IMR-90 (cell line): Measurements from ENCODE around the gene TSHZ3. TPM values are rescaled to one million over a fixed set of nuclear protein-coding genes. Genes with fewer than 3 reads are reported as not detected.

Experiments
- ATAC-seq: fragments of 200-7000 bp; cut with Tn5 transposase; 2 replicates; pipeline ENCODE4 v1.9.1; 2020; ENCODE audit warnings: low read depth, mild to moderate bottlenecking, moderate library complexity
- BruUV-seq: library from RNA; stranded (reverse); fragments of 400-500 nt; replicated peaks from 2 replicates; lab custom pipeline; 2021; lab: Mats Ljungman, UMichigan
- CTCF ChIA-PET: fragments of 300-600 bp; formaldehyde crosslinking; extraction: SDS; loops from one replicate; lab custom pipeline; 2021; ENCODE audit warnings: antibody characterized with exemption; lab: Yijun Ruan, JAX
- POLR2A ChIA-PET: fragments of 300-600 bp; sonication (Branson Sonifier 250); formaldehyde crosslinking; loops from one replicate; lab custom pipeline; 2022; ENCODE audit warnings: antibody characterized with exemption; ENCODE audit not compliant: unreplicated experiment; lab: Charles Lee
- DNase-seq: peaks from one replicate; pipeline ENCODE4 v3.0.0; 2013
- H2AFZ ChIP-seq: replicated peaks from 2 replicates; pipeline ENCODE3; 2013; ENCODE audit warnings: low read length, mild to moderate bottlenecking; ENCODE audit not compliant: poor library complexity
- H2AK5ac ChIP-seq: 2 replicates; pipeline ENCODE4 v1.6.1; 2013; ENCODE audit warnings: low read depth, low read length, inconsistent platforms
- H2AK9ac ChIP-seq: replicated peaks from 2 replicates; pipeline ENCODE3; 2013; ENCODE audit warnings: mild to moderate bottlenecking, low read depth, low read length, moderate library complexity; ENCODE audit not compliant: poor library complexity
- H2BK120ac ChIP-seq: 2 replicates; pipeline ENCODE4 v1.6.1; 2013; ENCODE audit warnings: low read depth, low read length, inconsistent platforms
- H2BK15ac ChIP-seq: 3 replicates; pipeline ENCODE4 v1.6.1; 2013; ENCODE audit warnings: low read depth, low read length, inconsistent platforms
- H2BK20ac ChIP-seq: 2 replicates; pipeline ENCODE4 v1.6.1; 2013; ENCODE audit warnings: low read depth, mild to moderate bottlenecking, inconsistent platforms, low read length, moderate library complexity
- H2BK5ac ChIP-seq: 2 replicates; pipeline ENCODE4 v1.6.1; 2013; ENCODE audit warnings: mild to moderate bottlenecking, low read depth, low read length, inconsistent platforms; ENCODE audit not compliant: poor library complexity, severe bottlenecking
- H3K14ac ChIP-seq: replicated peaks from 2 replicates; pipeline ENCODE4 v1.6.1; 2013; ENCODE audit warnings: low read depth, low read length, inconsistent platforms
- H3K18ac ChIP-seq: 2 replicates; pipeline ENCODE4 v1.6.1; 2013; ENCODE audit warnings: low read depth, low read length, control low read depth
- H3K23ac ChIP-seq: 2 replicates; pipeline ENCODE4 v1.6.1; 2013; ENCODE audit warnings: low read depth, low read length, inconsistent platforms
- H3K27ac ChIP-seq: 2 replicates; pipeline ENCODE4 v1.5.1; 2013; ENCODE audit warnings: mild to moderate bottlenecking, control low read depth, low read length; ENCODE audit not compliant: insufficient read depth
- H3K27me3 ChIP-seq: 2 replicates; pipeline ENCODE4 v1.6.1; 2013; ENCODE audit warnings: low read length; ENCODE audit not compliant: control insufficient read depth, insufficient read depth
- H3K36me3 ChIP-seq: 2 replicates; pipeline ENCODE4 v1.6.1; 2013; ENCODE audit warnings: low read length, mixed read lengths; ENCODE audit not compliant: control insufficient read depth, insufficient read depth
- H3K4ac ChIP-seq: 2 replicates; pipeline ENCODE4 v1.6.1; 2013; ENCODE audit warnings: low read depth, low read length, inconsistent platforms
- H3K4me1 ChIP-seq: 2 replicates; pipeline ENCODE4 v1.6.1; 2013; ENCODE audit warnings: low read length, mixed read lengths; ENCODE audit not compliant: control insufficient read depth, insufficient read depth
- H3K4me2 ChIP-seq: 2 replicates; pipeline ENCODE4 v1.6.1; 2013; ENCODE audit warnings: low read depth, mild to moderate bottlenecking, control low read depth, low read length, moderate library complexity
- H3K4me3 ChIP-seq: 2 replicates; pipeline ENCODE4 v1.5.1; 2013; ENCODE audit warnings: low read depth, mild to moderate bottlenecking, control low read depth, low read length, moderate library complexity; ENCODE audit not compliant: insufficient read depth
- H3K56ac ChIP-seq: 2 replicates; pipeline ENCODE4 v1.6.1; 2013; ENCODE audit warnings: low read length, inconsistent platforms; ENCODE audit not compliant: insufficient read depth; ENCODE audit errors: extremely low read depth
- H3K79me1 ChIP-seq, 2 experiments: 2 replicates each; pipeline ENCODE4 v1.6.1; 2013; ENCODE audit warnings: low read length in 2 of 2, inconsistent platforms in 1 of 2, low read depth in 1 of 2
- H3K9ac ChIP-seq: 2 replicates; pipeline ENCODE4 v1.6.1; 2013; ENCODE audit warnings: low read depth, low read length, control low read depth
- H3K9me1 ChIP-seq: 2 replicates; pipeline ENCODE4 v1.6.1; 2013; ENCODE audit warnings: low read length, inconsistent platforms; ENCODE audit not compliant: insufficient read depth
- H3K9me3 ChIP-seq: 2 replicates; pipeline ENCODE4 v1.6.1; 2013; ENCODE audit warnings: low read length; ENCODE audit not compliant: control insufficient read depth, insufficient read depth
- H4K20me1 ChIP-seq: 2 replicates; pipeline ENCODE4 v1.6.1; 2013; ENCODE audit warnings: low read length, inconsistent platforms; ENCODE audit not compliant: insufficient read depth
- H4K5ac ChIP-seq: 2 replicates; pipeline ENCODE4 v1.6.1; 2013; ENCODE audit warnings: mild to moderate bottlenecking, low read depth, low read length, control low read depth
- H4K8ac ChIP-seq, 2 experiments: 2 replicates each; pipeline ENCODE4 v1.6.1; 2013; ENCODE audit warnings: low read depth in 2 of 2, low read length in 2 of 2, control low read depth in 1 of 2, inconsistent platforms in 1 of 2
- H4K91ac ChIP-seq: 2 replicates; pipeline ENCODE4 v1.6.1; 2013; ENCODE audit warnings: low read depth, low read length, inconsistent platforms; ENCODE audit not compliant: insufficient read depth
- CEBPB ChIP-seq: IDR thresholded peaks from 2 replicates; pipeline ENCODE4 v1.6.1; 2012; ENCODE audit warnings: low read depth, low read length, improper control_type of control experiment
- CTCF ChIP-seq: conservative IDR thresholded peaks from 2 replicates; pipeline ENCODE4 v1.5.1; 2012; ENCODE audit warnings: mild to moderate bottlenecking, low read depth, low read length, improper control_type of control experiment
- FOS ChIP-seq: fragments of 150-350 bp; IDR thresholded peaks from 2 replicates; pipeline ENCODE4 v1.6.1; 2016; ENCODE audit warnings: low read depth, low read length
- MAZ ChIP-seq: IDR thresholded peaks from 2 replicates; pipeline ENCODE4 v1.6.1; 2012; ENCODE audit warnings: low read depth, mild to moderate bottlenecking, low read length, improper control_type of control experiment, moderate library complexity, borderline replicate concordance
- MXI1 ChIP-seq: IDR thresholded peaks from 2 replicates; pipeline ENCODE4 v1.6.1; 2012; ENCODE audit warnings: low read depth, mild to moderate bottlenecking, low read length, moderate library complexity, borderline replicate concordance
- NFE2L2 ChIP-seq: fragments of 150-350 bp; IDR thresholded peaks from 2 replicates; pipeline ENCODE4 v1.6.1; 2016; ENCODE audit warnings: low read depth, mild to moderate bottlenecking, low read length
- RAD21 ChIP-seq: IDR thresholded peaks from 2 replicates; pipeline ENCODE4 v1.6.1; 2012; ENCODE audit warnings: low read length, improper control_type of control experiment
- SMC3 ChIP-seq: fragments of 150-350 bp; IDR thresholded peaks from 2 replicates; pipeline ENCODE4 v1.6.1; 2016; ENCODE audit warnings: low read depth, mild to moderate bottlenecking, antibody characterized with exemption, low read length, moderate library complexity
- WGBS, 2 experiments: methylation state at CpG; one replicate each; pipeline versions ENCODE4 v1.1.5 to v1.1.7; 2013; ENCODE audit warnings: missing lambda C conversion rate in 2 of 2; ENCODE audit not compliant: insufficient read length in 1 of 2; ENCODE audit errors: extremely low coverage in 2 of 2; 5-methylcytosine and 5-hydroxymethylcytosine counted together
- dilution Hi-C: fragments of 300-500 bp; cut with HindIII; formaldehyde crosslinking; loops from one replicate; pipeline ENCODE4 v1.14.3; 2018; ENCODE audit warnings: low sequenced_read_pairs; ENCODE audit not compliant: unreplicated experiment
- in situ Hi-C: fragments of 300-500 bp; cut with MboI; formaldehyde crosslinking; loops from 3 replicates; pipeline ENCODE4 v1.14.3; 2019; ENCODE audit warnings: low sequenced_read_pairs, inconsistent platforms, mixed read lengths
- intact Hi-C: fragments of 100-400 bp; cut with micrococcal nuclease; formaldehyde crosslinking; loops from 2 replicates; pipeline ENCODE4 v1.10.0; 2022
- polyA plus RNA-seq, 3 experiments: library from polyadenylated mRNA; depleted of rRNA; stranded (reverse); fragments of >200 nt; gene quantifications; 2 replicates each; pipeline ENCODE4 v1.2.3, GENCODE V29; 2012; ENCODE audit warnings: low replicate concordance in 1 of 3
- total RNA-seq: library from RNA; depleted of rRNA; stranded (reverse); fragments of >200 nt; gene quantifications from 2 replicates; pipeline ENCODE4 v1.2.3, GENCODE V29; 2012
- TF ChIP-seq, protein P1 (sequence below): fragments of 150-350 bp; IDR thresholded peaks from 2 replicates; pipeline ENCODE4 v1.6.1; 2016; ENCODE audit warnings: low read depth, mild to moderate bottlenecking, low read length, moderate library complexity, borderline replicate concordance

Gene TSHZ3
- total and polyA plus RNA-seq, 2 of the 4 experiments (the other 2 are of a cell fraction) = 8.1 to 13.0 TPM

- no peak for TF ChIP-seq RAD21
Measured at GRCh38 chr19:31258211-31259052, 90.8 kb downstream of the TSHZ3 start (continued).

DNA sequence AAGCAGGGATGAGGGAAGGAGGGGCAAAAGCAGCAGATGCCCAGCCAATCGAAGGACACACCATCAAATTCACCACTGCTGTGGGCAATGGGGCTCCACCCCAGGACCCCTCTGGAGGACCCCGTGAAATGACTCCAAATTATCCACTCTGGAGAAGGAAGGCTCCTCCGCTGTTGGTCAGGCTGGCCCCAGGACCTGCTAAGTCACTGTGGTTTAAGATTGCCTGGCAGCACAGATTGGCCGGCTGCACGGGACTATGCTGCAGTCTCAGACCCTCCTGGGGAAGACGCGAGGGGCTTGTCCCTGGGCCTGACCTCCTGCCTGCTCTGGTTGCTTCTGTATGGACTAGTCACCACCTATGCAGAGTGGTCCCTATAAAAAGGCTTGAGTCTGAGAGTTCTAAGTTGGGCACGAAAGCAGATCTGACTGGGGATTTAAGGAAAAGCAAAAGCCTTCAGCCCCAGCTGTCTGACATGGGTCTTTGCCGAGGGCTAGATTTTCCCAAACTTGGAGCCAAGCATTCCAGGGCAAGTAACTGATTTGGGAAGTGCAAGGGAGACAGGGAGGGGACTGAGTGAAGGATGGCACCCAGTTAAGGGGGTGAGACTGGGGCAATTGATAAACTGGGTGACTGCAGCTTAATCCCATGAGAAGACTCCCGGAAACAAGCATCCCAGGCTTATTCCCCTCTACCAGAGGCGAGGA, 91.7 kb downstream of the TSHZ3 start:
- Histone ChIP-seq H2AK5ac (0 out of 2 replicates have a peak overlapping the region, but pooled peaks have one; percentile 20), H3K18ac (no peak overlapping the region), H3K14ac (no peak overlapping the region), H3K4me3 (no peak overlapping the region), H4K8ac (no peak overlapping the region), H2AK9ac (no peak overlapping the region), H3K9me1 (peaks cover 12% of the 10 kb centered on the region; the same call in 1 of the 2 replicates), H3K36me3 (no peaks in the 10 kb centered on the region), H2BK5ac (no peak overlapping the region), H4K20me1 (no peaks in the 10 kb centered on the region), H2BK20ac (no peak overlapping the region), H2BK15ac (no peak overlapping the region), H3K4me2 (no peak overlapping the region), H3K4ac (0 out of 2 replicates have a peak overlapping the region, but pooled peaks have one; percentile 13), H3K9me3 (no peaks in the 10 kb centered on the region), H3K9ac (no peak overlapping the region), H2BK120ac (no peak overlapping the region), H3K27ac (no peak overlapping the region), H3K23ac (no peak overlapping the region), H2AFZ (no peak overlapping the region), H4K5ac (no peak overlapping the region), H3K27me3 (no peaks in the 10 kb centered on the region), H3K4me1 (peaks cover 14% of the 10 kb centered on the region), H3K56ac (no peak overlapping the region), H3K79me1 (no peaks in the 10 kb centered on the region), H4K91ac (no peak overlapping the region)
- TF ChIP-seq CEBPB = no peak
- no peak for TF ChIP-seq CTCF
- no peak for TF ChIP-seq FOS
- TF ChIP-seq MAZ = no peak
- no peak for TF ChIP-seq NFE2L2
- no peak for TF ChIP-seq SMC3
- no peak for TF ChIP-seq RAD21
- TF ChIP-seq, protein P1, sequence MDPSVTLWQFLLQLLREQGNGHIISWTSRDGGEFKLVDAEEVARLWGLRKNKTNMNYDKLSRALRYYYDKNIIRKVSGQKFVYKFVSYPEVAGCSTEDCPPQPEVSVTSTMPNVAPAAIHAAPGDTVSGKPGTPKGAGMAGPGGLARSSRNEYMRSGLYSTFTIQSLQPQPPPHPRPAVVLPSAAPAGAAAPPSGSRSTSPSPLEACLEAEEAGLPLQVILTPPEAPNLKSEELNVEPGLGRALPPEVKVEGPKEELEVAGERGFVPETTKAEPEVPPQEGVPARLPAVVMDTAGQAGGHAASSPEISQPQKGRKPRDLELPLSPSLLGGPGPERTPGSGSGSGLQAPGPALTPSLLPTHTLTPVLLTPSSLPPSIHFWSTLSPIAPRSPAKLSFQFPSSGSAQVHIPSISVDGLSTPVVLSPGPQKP = no peak
- TF ChIP-seq MXI1 = no peak
- intact Hi-C loops = no loop called here
- POLR2A ChIA-PET = no interaction called here
- ATAC-seq = no peak
- dilution Hi-C loops = no loop called here
- BruUV-seq = no TSS peak
- in situ Hi-C loops = no loop called here
- DNase-seq = no peak
- WGBS, 2 experiments = 90% methylated on average over 5 of the region's 11 CpGs; no CpG with 5 or more reads in 1 of the 2 experiments
- CTCF ChIA-PET = no interaction called here
